ENCODE data around the gene MAST3. TPM values are rescaled to one million over a fixed set of nuclear protein-coding genes. Genes with fewer than 3 reads are reported as not detected.

MAST3 gene
- total RNA-seq, 1 experiment from 2014 or later = 14.2 TPM

DNA sequence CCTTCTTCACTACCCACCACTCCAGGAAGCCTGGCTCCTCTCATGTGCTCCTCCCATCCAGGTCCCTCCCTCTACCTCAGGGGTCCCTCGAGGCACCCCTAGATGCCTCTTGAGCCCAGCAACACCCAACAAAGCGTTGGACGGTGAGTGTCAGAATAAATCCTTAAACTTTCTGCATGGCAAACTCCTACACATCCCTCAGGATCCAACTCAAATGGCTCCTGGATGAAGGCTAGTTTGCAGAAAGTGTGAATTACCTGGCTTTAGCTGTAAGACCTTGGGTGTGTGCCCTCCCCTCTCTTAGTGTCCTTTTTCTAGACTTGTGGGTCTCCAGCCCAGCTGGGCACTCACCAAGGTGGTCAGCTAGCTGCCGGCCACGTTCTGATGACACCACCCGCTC lies 100.8 kb downstream of the MAST3 start:
- no TSS peak for BruUV-seq (replicated peaks)
- no peaks in the 10 kb centered on the region for H3K9me3 ChIP-seq (ENCODE audit: control insufficient read depth in 1 of 2, insufficient read depth in 1 of 2, low read depth in 1 of 2, low read length in 2 of 2)
- ChIA-PET CTCF (no interaction called here), POLR2A (no interaction called here), RAD21 (ENCODE audit: low non-redundant PET in 1 of 2, low total read pairs in 2 of 2, uncharacterized antibody in 2 of 2, unreplicated experiment in 2 of 2) (no interaction called here)
- no peak overlapping the region for H3K4me3 ChIP-seq (replicated peaks in 1 of 2; ENCODE audit: low read depth in 1 of 2, low read length in 2 of 2)
- no peak for TF ChIP-seq POLR2AphosphoS5 (IDR thresholded peaks at IDR 0.05; ENCODE audit: low read depth, low read length)
- no peaks in the 10 kb centered on the region; the same call in 1 of the 2 replicates for H4K20me1 ChIP-seq (ENCODE audit: insufficient read depth)
- no peak overlapping the region for H3K27ac ChIP-seq (ENCODE audit: low read depth, low read length)
- no peak for DNase-seq (ENCODE audit: low read depth, low spot score)
- intact Hi-C loops (cut with micrococcal nuclease) = no loop called here
- H3K36me3 ChIP-seq (ENCODE audit: control insufficient read depth in 1 of 2, insufficient read depth in 2 of 2, low read length in 2 of 2) = peaks cover 13 to 22% of the 10 kb centered on the region in 2 experiments; a peak in 3 of 4 replicates
- H3K27me3 ChIP-seq (ENCODE audit: insufficient read depth, low read length) = no peaks in the 10 kb centered on the region
- peaks cover 10 to 24% of the 10 kb centered on the region in 2 experiments for H3K4me1 ChIP-seq (ENCODE audit: control insufficient read depth in 1 of 2, insufficient read depth in 2 of 2, low read length in 2 of 2)
- H2AFZ ChIP-seq (ENCODE audit: low read depth, low read length, poor library complexity, severe bottlenecking) = no peak overlapping the region
- H3K9ac ChIP-seq (ENCODE audit: low read length) = no peak overlapping the region
- peaks cover 25% of the 10 kb centered on the region; the same call in 1 of the 2 replicates for H3K79me2 ChIP-seq (ENCODE audit: insufficient read depth, low read length)
- no peak for ATAC-seq
- H3K9me2 ChIP-seq (ENCODE audit: insufficient read depth) = no peaks in the 10 kb centered on the region
- no peak overlapping the region for H3K4me2 ChIP-seq (ENCODE audit: low read length)

Other genes with a start within 250 kb of the MAST3 start
- gene JAK3, start 249.8 kb upstream of the MAST3 start, total RNA-seq (2021; ENCODE audit: unreplicated experiment) = 5.7 TPM
- 3,525 TPM for gene RPL18A, start 237.9 kb upstream of the MAST3 start, total RNA-seq (2021; ENCODE audit: unreplicated experiment)
- 0.59 TPM for gene SLC5A5, start 225.8 kb upstream of the MAST3 start, total RNA-seq (2021; ENCODE audit: unreplicated experiment)
- gene CCDC124, start 164.8 kb upstream of the MAST3 start, total RNA-seq (2021; ENCODE audit: unreplicated experiment) = 177 TPM
- gene KCNN1, start 130.7 kb upstream of the MAST3 start, total RNA-seq (2021; ENCODE audit: unreplicated experiment) = 0.61 TPM
- 36.5 TPM for gene ARRDC2, start 89.6 kb upstream of the MAST3 start, total RNA-seq (2021; ENCODE audit: unreplicated experiment)
- gene IL12RB1, start 10.8 kb upstream of the MAST3 start, total RNA-seq (2021; ENCODE audit: unreplicated experiment) = not detected
- 53.4 TPM for gene PIK3R2, start 55.4 kb downstream of the MAST3 start, total RNA-seq (2021; ENCODE audit: unreplicated experiment)
- 64.6 TPM for gene IFI30, start 76.0 kb downstream of the MAST3 start, total RNA-seq (2021; ENCODE audit: unreplicated experiment)
- 18.7 TPM for gene MPV17L2, start 95.4 kb downstream of the MAST3 start, total RNA-seq (2021; ENCODE audit: unreplicated experiment)
- 10.6 TPM for gene RAB3A, start 106.3 kb downstream of the MAST3 start, total RNA-seq (2021; ENCODE audit: unreplicated experiment)
- gene PDE4C, start 128.7 kb downstream of the MAST3 start, total RNA-seq (2021; ENCODE audit: unreplicated experiment) = 1.5 TPM
- gene IQCN, start 176.7 kb downstream of the MAST3 start, total RNA-seq (2021; ENCODE audit: unreplicated experiment) = 4.8 TPM
- 221 TPM for gene JUND, start 183.8 kb downstream of the MAST3 start, total RNA-seq (2021; ENCODE audit: unreplicated experiment)
- gene LSM4, start 225.3 kb downstream of the MAST3 start, total RNA-seq (2021; ENCODE audit: unreplicated experiment) = 400 TPM
- gene PGPEP1, start 242.8 kb downstream of the MAST3 start, total RNA-seq (2021; ENCODE audit: unreplicated experiment) = 30.9 TPM

Data from HCT116 (cell line).